ENCODE data around the gene TMEM150B. TPM values are rescaled to one million over a fixed set of nuclear protein-coding genes. Genes with fewer than 3 reads are reported as not detected.
A peak's percentile ranks its signal among the peaks of the same experiment; 100 is the strongest.

TMEM150B gene
- total RNA-seq, 1 experiment from 2014 or later = not detected

- no peaks in the 10 kb centered on the region for H3K9me2 ChIP-seq (ENCODE audit: insufficient read depth)
- H3K4me1 ChIP-seq (ENCODE audit: control insufficient read depth in 1 of 2, insufficient read depth in 2 of 2, low read length in 2 of 2) = peaks cover 0 to 7% of the 10 kb centered on the region in 2 experiments; a peak in 1 of 4 replicates
- no peak overlapping the region for H3K4me3 ChIP-seq (replicated peaks in 1 of 2; ENCODE audit: low read depth in 1 of 2, low read length in 2 of 2)
- POLR2A ChIA-PET = no interaction called here
- no peak overlapping the region for H3K4me2 ChIP-seq (ENCODE audit: low read length)
- no peaks in the 10 kb centered on the region for H3K9me3 ChIP-seq (ENCODE audit: control insufficient read depth in 1 of 2, insufficient read depth in 1 of 2, low read depth in 1 of 2, low read length in 2 of 2)
- RAD21 ChIA-PET (ENCODE audit: low non-redundant PET in 1 of 2, low total read pairs in 2 of 2, uncharacterized antibody in 2 of 2, unreplicated experiment in 2 of 2) = no interaction called here
- no peak for DNase-seq (ENCODE audit: low read depth, low spot score)
- TF ChIP-seq POLR2AphosphoS5 (IDR thresholded peaks at IDR 0.05; ENCODE audit: low read depth, low read length) = no peak
- TF ChIP-seq SRF (IDR thresholded peaks at IDR 0.05; ENCODE audit: low read depth) = no peak
- TF ChIP-seq MAX (IDR thresholded peaks at IDR 0.05) = no peak
- TF ChIP-seq SIN3A (IDR thresholded peaks at IDR 0.05; ENCODE audit: low read depth) = no peak
- TF ChIP-seq CEBPB (IDR thresholded peaks at IDR 0.05; ENCODE audit: low read depth) = no peak
- H2AFZ ChIP-seq (ENCODE audit: low read depth, low read length, poor library complexity, severe bottlenecking) = no peak overlapping the region
- ATAC-seq = no peak
- CTCF ChIA-PET = no interaction called here
- no peaks in the 10 kb centered on the region for H4K20me1 ChIP-seq (ENCODE audit: insufficient read depth)
- H3K27ac ChIP-seq (ENCODE audit: low read depth, low read length) = no peak overlapping the region
- no peaks in the 10 kb centered on the region for H3K79me2 ChIP-seq (ENCODE audit: insufficient read depth, low read length)
- H3K9ac ChIP-seq (ENCODE audit: low read length) = no peak overlapping the region
- H3K36me3 ChIP-seq (ENCODE audit: control insufficient read depth in 1 of 2, insufficient read depth in 2 of 2, low read length in 2 of 2) = peaks cover 11 to 13% of the 10 kb centered on the region in 2 experiments; a peak in 2 of 4 replicates
- TSS peak; percentile 21 for BruUV-seq (replicated peaks)
- intact Hi-C loops (cut with micrococcal nuclease) = loop anchor here (5.0 kb wide), 1 partner anchor 79 kb away; the partner anchor contains the start of gene TMEM238
- no peaks in the 10 kb centered on the region for H3K27me3 ChIP-seq (ENCODE audit: insufficient read depth, low read length)
Observed at GRCh38 chr19:55303477-55303876, 21.7 kb downstream of the TMEM150B start.

GRCh38 chr19:55302318-55302703 lies 22.8 kb downstream of the TMEM150B start:
- BruUV-seq (replicated peaks) = no TSS peak
- Histone ChIP-seq H3K9me3 (ENCODE audit: control insufficient read depth in 1 of 2, insufficient read depth in 1 of 2, low read depth in 1 of 2, low read length in 2 of 2) (no peaks in the 10 kb centered on the region), H3K4me3 (replicated peaks in 1 of 2; ENCODE audit: low read depth in 1 of 2, low read length in 2 of 2) (no peak overlapping the region), H4K20me1 (ENCODE audit: insufficient read depth) (no peaks in the 10 kb centered on the region), H3K9me2 (ENCODE audit: insufficient read depth) (no peaks in the 10 kb centered on the region), H2AFZ (ENCODE audit: low read depth, low read length, poor library complexity, severe bottlenecking) (no peak overlapping the region), H3K27ac (ENCODE audit: low read depth, low read length) (no peak overlapping the region), H3K36me3 (ENCODE audit: control insufficient read depth in 1 of 2, insufficient read depth in 2 of 2, low read length in 2 of 2) (peaks cover 11% of the 10 kb centered on the region in 2 experiments; a peak in 2 of 4 replicates), H3K9ac (ENCODE audit: low read length) (no peak overlapping the region), H3K79me2 (ENCODE audit: insufficient read depth, low read length) (no peaks in the 10 kb centered on the region), H3K27me3 (ENCODE audit: insufficient read depth, low read length) (no peaks in the 10 kb centered on the region), H3K4me2 (ENCODE audit: low read length) (0 out of 2 replicates have a peak overlapping the region, but pooled peaks have one; percentile 52), H3K4me1 (ENCODE audit: control insufficient read depth in 1 of 2, insufficient read depth in 2 of 2, low read length in 2 of 2) (peaks cover 0 to 7% of the 10 kb centered on the region in 2 experiments; a peak in 1 of 4 replicates)
- RAD21 ChIA-PET (ENCODE audit: low non-redundant PET in 1 of 2, low total read pairs in 2 of 2, uncharacterized antibody in 2 of 2, unreplicated experiment in 2 of 2) = no interaction called here
- intact Hi-C loops (cut with micrococcal nuclease) = loop anchor here (5.0 kb wide), 1 partner anchor 80 kb away; the partner anchor contains the start of gene TMEM238
- CTCF ChIA-PET = interaction anchor here (1.1 to 2.7 kb wide), 8 partner anchors 15 to 174 kb away, joined by 3 to 15 read pairs (median 8); partner anchors contain the start of genes HSPBP1, KMT5C, TMEM238 and ZNF628
- TF ChIP-seq MAX (IDR thresholded peaks at IDR 0.05) (no peak), RAD21 (IDR thresholded peaks at IDR 0.05; ENCODE audit: low read depth) (no peak), SIN3A (IDR thresholded peaks at IDR 0.05; ENCODE audit: low read depth) (no peak), SP1 (IDR thresholded peaks at IDR 0.05; ENCODE audit: low read depth) (no peak)
- no peak for DNase-seq (ENCODE audit: low read depth, low spot score)
- POLR2A ChIA-PET = interaction anchor here (2.0 kb wide), 1 partner anchor 82 kb away, joined by 8 read pairs; the partner anchor contains the start of gene TMEM238
- no peak for ATAC-seq

All from HCT116 (cell line).